Stimulated activated CD4-positive, alpha-beta T cell treated with anti-CD3 and anti-CD28 coated beads, Interleukin-12 subunit alpha, Interleukin-12 subunit beta, amount 100 ng/mL, for 48 hours (primary cell): ENCODE data around the gene GBF1.

ENCODE experiments used
- DNase-seq, 3 donors: peaks; one replicate each; pipeline ENCODE4 v3.0.0-alpha.2; 2020; ENCODE audit warnings: low read depth in 2 of 3, low spot score in 1 of 3

The GBF1 gene

GRCh38 chr10:102393411-102394078 is 148.2 kb downstream of the GBF1 start:
- DNase-seq, result no peak

GRCh38 chr10:102394079-102394800 is 148.9 kb downstream of the GBF1 start:
- DNase-seq, result peak; percentile 97 to 98 (median 97)

- DNase-seq, result peak; percentile 44 to 56 (median 48)
These were observed 149.6 kb downstream of the GBF1 start for GRCh38 chr10:102394801-102395399.

GRCh38 chr10:102395400-102396316 is 150.3 kb downstream of the GBF1 start, which contains the start of gene NFKB2:
Gene NFKB2 (plus strand): TSS chr10:102395705. CDS start chr10:102395960, 255 bp downstream.
- DNase-seq, result peak; percentile 79 to 90 (median 87)

- DNase-seq, result no peak
These were observed 151.0 kb downstream of the GBF1 start for GRCh38 chr10:102396317-102396650.

GRCh38 chr10:102396730-102397151 is 151.4 kb downstream of the GBF1 start:
- DNase-seq, result no peak

- no peak for DNase-seq
These were observed 152.2 kb downstream of the GBF1 start for GRCh38 chr10:102397222-102398171.

- no peak for DNase-seq
These were observed 153.1 kb downstream of the GBF1 start for GRCh38 chr10:102398172-102399020.

- DNase-seq, result peak; percentile 78 to 85 (median 80)
These were observed 154.1 kb downstream of the GBF1 start for GRCh38 chr10:102399217-102400021.

GRCh38 chr10:102400076-102400475 is 154.7 kb downstream of the GBF1 start:
- no peak for DNase-seq

GRCh38 chr10:102400598-102401341 is 155.4 kb downstream of the GBF1 start:
- no peak for DNase-seq

- no peak for DNase-seq
These were observed 156.0 kb downstream of the GBF1 start for GRCh38 chr10:102401342-102401654.

- DNase-seq, result no peak
These were observed 156.6 kb downstream of the GBF1 start for GRCh38 chr10:102401735-102402511.

- DNase-seq, result no peak
These were observed 157.2 kb downstream of the GBF1 start for GRCh38 chr10:102402512-102402896.

- no peak for DNase-seq
These were observed 157.8 kb downstream of the GBF1 start for GRCh38 chr10:102403115-102403514.

- no peak for DNase-seq
These were observed 159.2 kb downstream of the GBF1 start for GRCh38 chr10:102404361-102405107.
